SU-DHL-6 (cell line): ENCODE data around the gene NCAPD3.

Source experiments
- CTCF ChIP-seq: fragments of 200-600 bp; sonication (generic); IDR thresholded peaks from one replicate; pipeline ENCODE4 v1.5.1; 2017; ENCODE audit warnings: antibody characterized with exemption, mild to moderate bottlenecking, low read length, moderate library complexity; ENCODE audit not compliant: insufficient read depth, poor library complexity, severe bottlenecking
- EZH2phosphoT487 ChIP-seq: fragments of 200-600 bp; sonication (generic), shearing (Covaris generic); conservative IDR thresholded peaks from 2 replicates; pipeline ENCODE4 v1.6.1; 2018; ENCODE audit warnings: mild to moderate bottlenecking, antibody characterized with exemption, low read length, moderate library complexity, mixed read lengths

- no peak for TF ChIP-seq CTCF
- TF ChIP-seq EZH2phosphoT487: no peak
Observed at GRCh38 chr11:134125507-134125906, 98.3 kb downstream of the NCAPD3 start.
